ENCODE results near the gene GPD2. TPM values are rescaled to one million over a fixed set of nuclear protein-coding genes. Genes with fewer than 3 reads are reported as not detected.

GPD2 gene
- polyA plus RNA-seq, 1 donor from 2014 or later, result 3.5 TPM

Other genes starting within 250 kb of the GPD2 start
- gene NR4A2, start 103.7 kb upstream of the GPD2 start, polyA plus RNA-seq, result 0.48 and 1.2 TPM in 2 replicates